ENCODE measurements around the gene FHOD3.

DNA sequence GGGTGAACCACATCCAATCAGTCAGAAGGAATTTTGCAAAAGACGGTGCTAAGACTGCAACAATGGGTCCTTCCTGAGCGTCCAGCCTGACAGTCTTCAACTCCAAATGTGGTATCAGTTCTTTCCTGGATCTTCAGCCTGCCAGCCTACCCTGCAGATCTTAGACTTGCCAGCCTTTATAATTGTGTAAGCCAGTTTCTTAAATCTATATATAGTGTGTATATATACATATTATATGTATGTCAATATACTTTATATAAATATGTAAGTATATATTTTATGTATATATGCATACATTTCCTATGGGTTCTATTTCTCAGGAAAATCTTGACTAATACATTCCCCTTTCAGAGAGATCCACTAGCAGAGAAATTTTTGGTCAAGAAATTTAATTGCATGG is 245.5 kb downstream of the FHOD3 start:
- TF ChIP-seq, protein P1, sequence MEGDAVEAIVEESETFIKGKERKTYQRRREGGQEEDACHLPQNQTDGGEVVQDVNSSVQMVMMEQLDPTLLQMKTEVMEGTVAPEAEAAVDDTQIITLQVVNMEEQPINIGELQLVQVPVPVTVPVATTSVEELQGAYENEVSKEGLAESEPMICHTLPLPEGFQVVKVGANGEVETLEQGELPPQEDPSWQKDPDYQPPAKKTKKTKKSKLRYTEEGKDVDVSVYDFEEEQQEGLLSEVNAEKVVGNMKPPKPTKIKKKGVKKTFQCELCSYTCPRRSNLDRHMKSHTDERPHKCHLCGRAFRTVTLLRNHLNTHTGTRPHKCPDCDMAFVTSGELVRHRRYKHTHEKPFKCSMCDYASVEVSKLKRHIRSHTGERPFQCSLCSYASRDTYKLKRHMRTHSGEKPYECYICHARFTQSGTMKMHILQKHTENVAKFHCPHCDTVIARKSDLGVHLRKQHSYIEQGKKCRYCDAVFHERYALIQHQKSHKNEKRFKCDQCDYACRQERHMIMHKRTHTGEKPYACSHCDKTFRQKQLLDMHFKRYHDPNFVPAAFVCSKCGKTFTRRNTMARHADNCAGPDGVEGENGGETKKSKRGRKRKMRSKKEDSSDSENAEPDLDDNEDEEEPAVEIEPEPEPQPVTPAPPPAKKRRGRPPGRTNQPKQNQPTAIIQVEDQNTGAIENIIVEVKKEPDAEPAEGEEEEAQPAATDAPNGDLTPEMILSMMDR (IDR thresholded peaks at IDR 0.05) = no peak
- no peak for TF ChIP-seq POLR2A (IDR thresholded peaks at IDR 0.05)

Measured in uterus (tissue), 2 donors.